H1 (cell line): ENCODE measurements around the gene EFCAB6. TPM values are rescaled to one million over a fixed set of nuclear protein-coding genes. Genes with fewer than 3 reads are reported as not detected.

Experiments
- BCL11A ChIP-seq, 2 experiments: IDR thresholded peaks; one replicate each; pipeline ENCODE4 v1.6.1; 2011; ENCODE audit warnings: low read depth in 2 of 2, low read length in 2 of 2, mild to moderate bottlenecking in 2 of 2
- EGR1 ChIP-seq: IDR thresholded peaks from 2 replicates; pipeline ENCODE4 v1.6.1; 2011; ENCODE audit warnings: low read depth, low read length, borderline replicate concordance
- polyA plus RNA-seq, 7 experiments: library from polyadenylated mRNA; depleted of rRNA in 3 of 7; stranded (reverse) in 5 of 7; unstranded in 2 of 7; fragments of >200 nt in 5 of 7; fragments of 200-250 nt in 2 of 7; gene quantifications; 1 replicate in 5 of 7; 2 replicates in 1 of 7; 4 replicates in 1 of 7; pipeline versions ENCODE4 v1.2.1 to v1.2.3, GENCODE V29; 2011 to 2013; ENCODE audit warnings: missing spikeins in 2 of 7, mixed read lengths in 2 of 7
- total RNA-seq: library from RNA; stranded (reverse); fragmentation: NEBNext Ultra II Directional; extraction: Animal tissue kit (Norgen Biotek cat#: 25700); gene quantifications from 2 replicates; pipeline ENCODE4 v1.2.1, GENCODE V29; 2021
- TF ChIP-seq, protein P1 (sequence below): fragments of 300-600 bp; sonication (generic); IDR thresholded peaks from 2 replicates; pipeline ENCODE4 v1.7.1; 2012; ENCODE audit warnings: low read length, moderate library complexity, mild to moderate bottlenecking, inconsistent platforms; ENCODE audit not compliant: insufficient replicate concordance

EFCAB6 gene
- total and polyA plus RNA-seq, 2 of the 8 experiments (the other 6 are each of a cell fraction or from before 2014, with no cell fraction given) = 0.32 to 1.7 TPM

- TF ChIP-seq, protein P1, sequence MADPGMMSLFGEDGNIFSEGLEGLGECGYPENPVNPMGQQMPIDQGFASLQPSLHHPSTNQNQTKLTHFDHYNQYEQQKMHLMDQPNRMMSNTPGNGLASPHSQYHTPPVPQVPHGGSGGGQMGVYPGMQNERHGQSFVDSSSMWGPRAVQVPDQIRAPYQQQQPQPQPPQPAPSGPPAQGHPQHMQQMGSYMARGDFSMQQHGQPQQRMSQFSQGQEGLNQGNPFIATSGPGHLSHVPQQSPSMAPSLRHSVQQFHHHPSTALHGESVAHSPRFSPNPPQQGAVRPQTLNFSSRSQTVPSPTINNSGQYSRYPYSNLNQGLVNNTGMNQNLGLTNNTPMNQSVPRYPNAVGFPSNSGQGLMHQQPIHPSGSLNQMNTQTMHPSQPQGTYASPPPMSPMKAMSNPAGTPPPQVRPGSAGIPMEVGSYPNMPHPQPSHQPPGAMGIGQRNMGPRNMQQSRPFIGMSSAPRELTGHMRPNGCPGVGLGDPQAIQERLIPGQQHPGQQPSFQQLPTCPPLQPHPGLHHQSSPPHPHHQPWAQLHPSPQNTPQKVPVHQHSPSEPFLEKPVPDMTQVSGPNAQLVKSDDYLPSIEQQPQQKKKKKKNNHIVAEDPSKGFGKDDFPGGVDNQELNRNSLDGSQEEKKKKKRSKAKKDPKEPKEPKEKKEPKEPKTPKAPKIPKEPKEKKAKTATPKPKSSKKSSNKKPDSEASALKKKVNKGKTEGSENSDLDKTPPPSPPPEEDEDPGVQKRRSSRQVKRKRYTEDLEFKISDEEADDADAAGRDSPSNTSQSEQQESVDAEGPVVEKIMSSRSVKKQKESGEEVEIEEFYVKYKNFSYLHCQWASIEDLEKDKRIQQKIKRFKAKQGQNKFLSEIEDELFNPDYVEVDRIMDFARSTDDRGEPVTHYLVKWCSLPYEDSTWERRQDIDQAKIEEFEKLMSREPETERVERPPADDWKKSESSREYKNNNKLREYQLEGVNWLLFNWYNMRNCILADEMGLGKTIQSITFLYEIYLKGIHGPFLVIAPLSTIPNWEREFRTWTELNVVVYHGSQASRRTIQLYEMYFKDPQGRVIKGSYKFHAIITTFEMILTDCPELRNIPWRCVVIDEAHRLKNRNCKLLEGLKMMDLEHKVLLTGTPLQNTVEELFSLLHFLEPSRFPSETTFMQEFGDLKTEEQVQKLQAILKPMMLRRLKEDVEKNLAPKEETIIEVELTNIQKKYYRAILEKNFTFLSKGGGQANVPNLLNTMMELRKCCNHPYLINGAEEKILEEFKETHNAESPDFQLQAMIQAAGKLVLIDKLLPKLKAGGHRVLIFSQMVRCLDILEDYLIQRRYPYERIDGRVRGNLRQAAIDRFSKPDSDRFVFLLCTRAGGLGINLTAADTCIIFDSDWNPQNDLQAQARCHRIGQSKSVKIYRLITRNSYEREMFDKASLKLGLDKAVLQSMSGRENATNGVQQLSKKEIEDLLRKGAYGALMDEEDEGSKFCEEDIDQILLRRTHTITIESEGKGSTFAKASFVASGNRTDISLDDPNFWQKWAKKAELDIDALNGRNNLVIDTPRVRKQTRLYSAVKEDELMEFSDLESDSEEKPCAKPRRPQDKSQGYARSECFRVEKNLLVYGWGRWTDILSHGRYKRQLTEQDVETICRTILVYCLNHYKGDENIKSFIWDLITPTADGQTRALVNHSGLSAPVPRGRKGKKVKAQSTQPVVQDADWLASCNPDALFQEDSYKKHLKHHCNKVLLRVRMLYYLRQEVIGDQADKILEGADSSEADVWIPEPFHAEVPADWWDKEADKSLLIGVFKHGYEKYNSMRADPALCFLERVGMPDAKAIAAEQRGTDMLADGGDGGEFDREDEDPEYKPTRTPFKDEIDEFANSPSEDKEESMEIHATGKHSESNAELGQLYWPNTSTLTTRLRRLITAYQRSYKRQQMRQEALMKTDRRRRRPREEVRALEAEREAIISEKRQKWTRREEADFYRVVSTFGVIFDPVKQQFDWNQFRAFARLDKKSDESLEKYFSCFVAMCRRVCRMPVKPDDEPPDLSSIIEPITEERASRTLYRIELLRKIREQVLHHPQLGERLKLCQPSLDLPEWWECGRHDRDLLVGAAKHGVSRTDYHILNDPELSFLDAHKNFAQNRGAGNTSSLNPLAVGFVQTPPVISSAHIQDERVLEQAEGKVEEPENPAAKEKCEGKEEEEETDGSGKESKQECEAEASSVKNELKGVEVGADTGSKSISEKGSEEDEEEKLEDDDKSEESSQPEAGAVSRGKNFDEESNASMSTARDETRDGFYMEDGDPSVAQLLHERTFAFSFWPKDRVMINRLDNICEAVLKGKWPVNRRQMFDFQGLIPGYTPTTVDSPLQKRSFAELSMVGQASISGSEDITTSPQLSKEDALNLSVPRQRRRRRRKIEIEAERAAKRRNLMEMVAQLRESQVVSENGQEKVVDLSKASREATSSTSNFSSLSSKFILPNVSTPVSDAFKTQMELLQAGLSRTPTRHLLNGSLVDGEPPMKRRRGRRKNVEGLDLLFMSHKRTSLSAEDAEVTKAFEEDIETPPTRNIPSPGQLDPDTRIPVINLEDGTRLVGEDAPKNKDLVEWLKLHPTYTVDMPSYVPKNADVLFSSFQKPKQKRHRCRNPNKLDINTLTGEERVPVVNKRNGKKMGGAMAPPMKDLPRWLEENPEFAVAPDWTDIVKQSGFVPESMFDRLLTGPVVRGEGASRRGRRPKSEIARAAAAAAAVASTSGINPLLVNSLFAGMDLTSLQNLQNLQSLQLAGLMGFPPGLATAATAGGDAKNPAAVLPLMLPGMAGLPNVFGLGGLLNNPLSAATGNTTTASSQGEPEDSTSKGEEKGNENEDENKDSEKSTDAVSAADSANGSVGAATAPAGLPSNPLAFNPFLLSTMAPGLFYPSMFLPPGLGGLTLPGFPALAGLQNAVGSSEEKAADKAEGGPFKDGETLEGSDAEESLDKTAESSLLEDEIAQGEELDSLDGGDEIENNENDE = no peak
- TF ChIP-seq BCL11A (IDR thresholded peaks at IDR 0.05; ENCODE audit: low read depth in 2 of 2, low read length in 2 of 2) (no peak), EGR1 (no peak)
- TF ChIP-seq, all 59 proteins: peak for 0
Measured at GRCh38 chr22:43711681-43712080, 100.4 kb downstream of the EFCAB6 start (continued).
